CD4-positive, alpha-beta T cell treated with Interferon gamma for 1 hour (primary cell): ENCODE measurements around the gene ACSS1.

Source experiments
- DNase-seq: peaks from one replicate; pipeline ENCODE4 v3.0.0-alpha.2; 2020

The ACSS1 gene

GRCh38 chr20:25077610-25078169, 19.8 kb upstream of the ACSS1 start:
- DNase-seq = no peak

GRCh38 chr20:25076731-25077609, 19.0 kb upstream of the ACSS1 start:
- no peak for DNase-seq

GRCh38 chr20:25076201-25076600, 18.3 kb upstream of the ACSS1 start:
- DNase-seq = no peak

GRCh38 chr20:25073544-25073943, 15.6 kb upstream of the ACSS1 start:
- no peak for DNase-seq

- no peak for DNase-seq
Observed at GRCh38 chr20:25072226-25072811, 14.4 kb upstream of the ACSS1 start.

GRCh38 chr20:25071734-25072133, 13.8 kb upstream of the ACSS1 start:
- no peak for DNase-seq

GRCh38 chr20:25070821-25071473, 13.0 kb upstream of the ACSS1 start:
- no peak for DNase-seq

- no peak for DNase-seq
Observed at GRCh38 chr20:25067102-25067987, 9.4 kb upstream of the ACSS1 start.

GRCh38 chr20:25066386-25066785, 8.4 kb upstream of the ACSS1 start:
- DNase-seq = no peak

GRCh38 chr20:25065625-25066338, 7.8 kb upstream of the ACSS1 start:
- peak; percentile 71 for DNase-seq

- DNase-seq = no peak
Observed at GRCh38 chr20:25065072-25065624, 7.2 kb upstream of the ACSS1 start.

- no peak for DNase-seq
Observed at GRCh38 chr20:25064561-25065071, 6.7 kb upstream of the ACSS1 start.

GRCh38 chr20:25063981-25064380, 6.0 kb upstream of the ACSS1 start:
- DNase-seq = no peak

GRCh38 chr20:25063546-25063945, 5.6 kb upstream of the ACSS1 start:
- no peak for DNase-seq

- no peak for DNase-seq
Observed at GRCh38 chr20:25062841-25063240, 4.9 kb upstream of the ACSS1 start.

GRCh38 chr20:25061821-25062530, 4.0 kb upstream of the ACSS1 start:
- DNase-seq = no peak

- DNase-seq = no peak
Observed at GRCh38 chr20:25061103-25061799, 3.3 kb upstream of the ACSS1 start.

GRCh38 chr20:25059866-25060465, 2.0 kb upstream of the ACSS1 start:
- DNase-seq = no peak
